Neural progenitor cell (in vitro differentiated cells): Measurements from ENCODE around the gene TSPAN10.

Source experiments
- EZH2phosphoT487 ChIP-seq: fragments of 200-600 bp; sonication (generic); IDR thresholded peaks from 2 replicates; pipeline ENCODE4 v1.6.1; 2017; ENCODE audit warnings: antibody characterized with exemption
- TF ChIP-seq, protein P1 (sequence below): fragments of 200-600 bp; sonication (generic); IDR thresholded peaks from 2 replicates; pipeline ENCODE4 v1.5.1; 2017; ENCODE audit warnings: antibody characterized with exemption, mild to moderate bottlenecking

- TF ChIP-seq, protein P1, sequence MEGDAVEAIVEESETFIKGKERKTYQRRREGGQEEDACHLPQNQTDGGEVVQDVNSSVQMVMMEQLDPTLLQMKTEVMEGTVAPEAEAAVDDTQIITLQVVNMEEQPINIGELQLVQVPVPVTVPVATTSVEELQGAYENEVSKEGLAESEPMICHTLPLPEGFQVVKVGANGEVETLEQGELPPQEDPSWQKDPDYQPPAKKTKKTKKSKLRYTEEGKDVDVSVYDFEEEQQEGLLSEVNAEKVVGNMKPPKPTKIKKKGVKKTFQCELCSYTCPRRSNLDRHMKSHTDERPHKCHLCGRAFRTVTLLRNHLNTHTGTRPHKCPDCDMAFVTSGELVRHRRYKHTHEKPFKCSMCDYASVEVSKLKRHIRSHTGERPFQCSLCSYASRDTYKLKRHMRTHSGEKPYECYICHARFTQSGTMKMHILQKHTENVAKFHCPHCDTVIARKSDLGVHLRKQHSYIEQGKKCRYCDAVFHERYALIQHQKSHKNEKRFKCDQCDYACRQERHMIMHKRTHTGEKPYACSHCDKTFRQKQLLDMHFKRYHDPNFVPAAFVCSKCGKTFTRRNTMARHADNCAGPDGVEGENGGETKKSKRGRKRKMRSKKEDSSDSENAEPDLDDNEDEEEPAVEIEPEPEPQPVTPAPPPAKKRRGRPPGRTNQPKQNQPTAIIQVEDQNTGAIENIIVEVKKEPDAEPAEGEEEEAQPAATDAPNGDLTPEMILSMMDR, result no peak
- TF ChIP-seq EZH2phosphoT487, result no peak
Observed at GRCh38 chr17:81599719-81600486, 37.1 kb upstream of the TSPAN10 start.
